Activated T-cell treated with anti-CD3 and anti-CD28 coated beads for 1 hour (primary cell): Measurements from ENCODE around the gene SH2B2.
"Not testable (repeated sequence)": the region's sequence is repeated elsewhere in the genome, so short reads cannot be mapped to it uniquely, and the experiment has no call there.

Source experiments
- DNase-seq: peaks from one replicate; pipeline ENCODE4 v3.0.0-alpha.2; 2020; ENCODE audit warnings: low read depth

Gene SH2B2

DNA sequence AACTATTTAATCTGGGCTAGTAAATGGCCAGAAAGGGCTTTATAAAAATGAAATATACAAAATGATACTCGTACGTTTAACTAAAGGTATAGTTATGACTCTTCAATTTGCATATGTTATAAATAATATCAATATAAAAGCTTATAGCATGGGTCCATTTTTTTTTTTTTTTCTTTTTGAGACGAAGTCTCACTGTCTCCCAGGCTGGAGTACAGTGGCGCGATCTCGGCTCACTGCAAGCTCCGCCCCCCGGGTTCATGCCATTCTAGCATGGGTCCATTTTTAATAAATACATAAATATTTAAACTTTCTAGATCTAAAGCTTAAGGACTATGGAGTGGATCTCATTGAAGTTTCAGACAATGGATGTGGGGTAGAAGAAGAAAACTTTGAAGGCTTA is 50.3 kb downstream of the SH2B2 start:
- DNase-seq, result not testable (repeated sequence)

DNA sequence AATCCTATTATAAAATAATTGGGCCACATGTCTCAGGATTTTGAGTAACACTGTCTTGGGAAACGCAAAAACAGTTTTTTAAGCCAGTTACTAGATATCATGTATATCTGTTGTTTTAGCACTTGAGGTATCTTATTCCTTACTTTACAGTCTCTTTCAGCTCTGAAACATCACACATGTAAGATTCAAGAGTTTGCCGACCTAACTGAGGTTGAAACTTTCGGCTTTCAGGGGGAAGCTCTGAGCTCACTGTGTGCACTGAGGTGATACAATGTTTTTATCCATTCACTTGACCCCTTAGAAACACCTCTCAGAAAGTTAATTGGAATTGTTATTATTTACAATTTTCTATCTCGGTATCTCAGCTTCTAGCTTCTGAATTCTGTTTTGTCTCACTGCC is 50.8 kb downstream of the SH2B2 start:
- not testable (repeated sequence) for DNase-seq

DNA sequence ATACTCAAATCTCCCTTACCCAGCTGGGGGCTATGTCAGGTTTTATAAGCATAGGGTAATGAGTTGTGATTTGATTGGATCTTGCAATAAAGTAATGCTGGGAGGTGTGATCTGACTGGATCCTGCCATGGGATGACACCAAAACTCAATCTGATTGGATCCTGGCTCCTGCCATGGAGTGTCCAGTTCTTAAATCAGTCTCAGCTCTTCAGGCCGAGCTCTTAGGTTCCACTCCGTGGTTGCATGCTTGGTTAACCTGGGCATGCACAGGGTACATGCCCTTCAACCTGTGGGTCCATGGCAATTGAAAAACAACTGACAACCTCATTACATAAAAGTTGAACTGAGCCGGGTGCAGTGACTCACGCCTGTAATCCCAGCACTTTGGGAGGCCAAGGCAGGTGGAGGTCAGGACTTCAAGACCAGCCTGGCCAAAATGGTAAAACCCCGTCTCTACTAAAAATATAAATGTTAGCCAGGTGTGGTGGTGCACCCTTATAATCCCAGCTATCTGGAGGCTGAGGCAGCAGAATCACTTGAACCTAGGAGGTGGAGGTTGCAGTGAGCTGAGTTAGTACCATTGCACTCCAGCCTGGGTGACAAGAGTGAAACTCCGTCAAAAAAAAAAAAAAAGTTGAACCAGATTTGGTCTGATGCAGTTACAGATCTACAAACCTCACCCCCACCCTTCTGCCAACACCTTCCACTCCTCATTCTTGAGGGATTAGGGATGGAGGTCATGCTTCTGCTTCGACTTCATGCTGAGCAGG is 54.1 kb downstream of the SH2B2 start:
- DNase-seq, result not testable (repeated sequence)

DNA sequence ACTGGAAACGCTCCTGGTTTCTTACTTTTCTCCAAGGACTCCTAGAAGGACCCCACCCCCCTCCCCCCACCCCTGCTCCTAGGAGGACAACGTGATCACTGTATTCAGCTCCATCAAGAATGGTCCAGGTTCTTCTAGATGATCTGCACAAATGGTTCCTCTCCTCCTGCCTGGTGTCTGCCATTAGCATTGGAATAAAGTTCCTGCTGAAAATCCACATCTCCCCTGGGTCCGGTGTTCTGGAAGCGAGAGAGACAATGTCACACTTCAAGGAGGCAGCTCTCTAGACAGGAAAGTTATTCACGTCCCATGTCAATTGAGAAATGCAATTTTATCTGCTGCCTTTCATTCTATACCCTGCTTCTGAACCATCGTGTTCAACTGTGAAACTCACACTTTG is 60.3 kb downstream of the SH2B2 start:
- DNase-seq, result not testable (repeated sequence)

DNA sequence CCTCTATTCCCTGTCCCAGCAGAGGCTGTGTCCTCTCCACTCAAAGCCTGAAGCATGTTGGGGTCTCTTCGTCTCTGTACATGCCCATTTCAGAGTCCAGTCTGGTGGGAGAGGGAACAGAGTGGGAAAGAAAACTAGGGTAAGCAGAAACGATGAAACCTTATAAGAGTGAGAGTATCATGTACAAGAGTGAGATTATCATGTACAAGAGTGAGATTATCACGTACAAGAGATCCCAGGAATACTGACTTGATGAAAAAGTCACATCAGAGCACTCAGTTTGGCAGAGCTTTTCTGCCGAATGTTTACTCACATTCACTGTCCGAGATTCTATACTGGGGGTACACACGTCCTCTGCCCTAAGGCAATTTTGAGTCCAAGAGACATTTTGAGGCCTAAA is 69.7 kb downstream of the SH2B2 start, which contains the start of gene SPDYE6:
SPDYE6 (minus strand) TSS at position 101 of the 400 bp plus-strand sequence. CDS start 421 bp downstream, outside the sequence.
- DNase-seq, result not testable (repeated sequence)

DNA sequence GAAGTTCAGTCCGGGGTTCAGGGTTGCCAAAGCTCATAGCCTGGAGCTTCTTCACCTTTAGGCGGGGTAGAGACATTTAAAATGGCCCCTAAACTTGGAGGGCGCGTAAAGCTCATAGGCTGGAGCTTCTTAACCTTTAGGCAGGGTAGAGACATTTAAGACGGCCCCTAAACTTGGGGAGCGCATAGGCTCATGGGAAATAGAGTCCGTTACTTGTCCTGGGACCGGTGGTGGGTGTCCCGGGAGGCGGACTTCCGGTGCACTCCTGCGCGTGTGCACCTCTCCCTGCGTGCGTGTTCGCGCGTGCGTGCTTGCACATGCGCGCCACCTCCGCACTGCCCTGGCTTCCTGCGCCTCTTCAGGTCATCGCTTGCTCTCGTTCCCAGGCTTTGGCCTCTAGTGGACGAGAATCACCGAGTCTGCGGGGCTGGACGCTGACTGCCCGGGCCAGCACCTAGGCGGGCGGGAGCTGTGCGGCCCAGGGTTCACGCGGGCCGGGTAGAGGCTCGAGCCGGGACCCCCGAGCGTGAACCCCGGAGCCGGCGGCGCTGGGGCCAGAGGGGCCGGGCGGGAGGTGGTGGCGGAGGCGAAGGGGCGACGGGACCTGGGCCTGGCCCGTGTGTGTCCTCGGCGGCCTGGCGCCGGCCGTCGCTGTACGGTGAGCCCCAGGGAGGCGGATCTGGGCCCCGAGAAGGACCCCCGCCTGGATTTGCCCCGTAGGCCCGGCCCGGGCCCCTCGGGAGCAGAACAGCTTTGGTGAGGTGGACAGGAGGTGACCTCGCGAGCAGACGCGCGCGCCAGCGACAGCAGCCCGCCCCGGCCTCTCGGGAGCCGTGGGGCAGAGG is 77.1 kb downstream of the SH2B2 start:
- peak; percentile 82 for DNase-seq

DNA sequence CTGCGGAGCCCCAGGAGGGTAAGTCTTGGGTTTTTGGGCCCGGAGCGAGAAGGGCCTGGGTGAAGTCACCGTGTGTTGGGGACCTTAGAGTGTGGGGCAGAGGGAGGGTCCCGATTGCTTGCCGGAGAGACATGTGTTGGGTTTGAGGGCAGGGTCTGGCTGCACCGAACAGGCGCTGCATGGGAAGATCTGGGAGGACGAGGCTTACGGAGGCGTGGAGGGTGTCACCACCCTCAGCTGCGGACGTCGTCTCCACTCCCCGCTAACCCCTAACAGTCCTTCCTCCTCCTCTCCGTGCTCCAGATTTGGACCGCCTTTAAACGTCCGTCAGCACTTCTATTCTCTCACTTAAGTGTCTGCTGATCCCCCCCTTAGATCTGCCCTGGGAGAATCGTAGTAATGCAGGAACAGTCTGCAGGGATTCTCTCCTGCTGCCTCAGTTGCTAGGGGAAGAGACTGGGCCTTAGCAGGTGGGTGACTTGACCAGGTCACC is 77.8 kb downstream of the SH2B2 start:
- not testable (repeated sequence) for DNase-seq

DNA sequence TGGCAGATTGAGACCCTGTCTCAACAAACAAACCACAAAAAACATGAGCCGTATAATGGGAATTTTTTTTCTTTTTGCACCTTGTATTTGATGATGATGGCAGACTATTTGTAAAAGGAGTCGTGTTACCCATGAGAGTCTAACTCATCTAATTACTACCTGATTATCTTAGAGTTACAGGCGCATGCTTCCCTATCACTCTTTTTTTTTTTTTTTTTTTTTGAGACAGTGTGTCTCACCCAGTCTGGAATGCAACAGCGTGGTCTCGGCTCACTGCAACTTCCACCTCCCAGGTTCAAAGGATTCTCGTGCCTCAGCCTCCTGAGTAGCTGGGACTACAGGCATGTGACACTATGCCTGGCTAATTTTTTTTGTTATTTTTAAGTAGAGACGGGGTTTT is 78.7 kb downstream of the SH2B2 start:
- DNase-seq, result not testable (repeated sequence)

DNA sequence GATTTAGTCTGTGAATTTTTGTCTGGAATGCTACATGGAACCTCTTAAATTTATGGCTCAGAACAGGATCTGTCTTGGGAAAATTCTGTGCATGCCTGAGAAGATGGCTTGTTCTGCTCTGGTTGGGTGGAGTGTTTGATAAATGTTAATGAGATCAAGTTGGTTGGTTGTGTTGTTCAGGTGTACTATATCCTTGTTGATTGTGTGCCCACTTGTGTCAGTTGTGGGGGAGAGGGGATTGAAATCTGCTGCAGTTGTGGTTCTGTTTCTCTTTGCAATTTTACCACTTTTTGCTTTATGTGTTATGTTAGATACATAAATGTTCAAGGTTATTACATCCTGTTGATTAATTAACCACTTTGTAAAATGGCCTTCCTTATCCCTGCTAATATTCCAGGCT is 83.4 kb downstream of the SH2B2 start:
- not testable (repeated sequence) for DNase-seq
